Suprapubic skin (tissue), 4 donors: Measurements from ENCODE around the gene FMNL1. TPM values are rescaled to one million over a fixed set of nuclear protein-coding genes. Genes with fewer than 3 reads are reported as not detected.

ENCODE experiments used
- DNase-seq, 2 donors: peaks; one replicate each; pipeline ENCODE4 v3.0.0-alpha.2; 2019; ENCODE audit warnings: low spot score in 2 of 2
- H3K27ac ChIP-seq: fragments of 200-600 bp; sonication (generic); one replicate; pipeline ENCODE4 v1.5.1; 2019
- H3K27me3 ChIP-seq: fragments of 200-600 bp; sonication (generic); one replicate; pipeline ENCODE4 v1.5.1; 2019
- H3K36me3 ChIP-seq: fragments of 200-600 bp; sonication (generic); one replicate; pipeline ENCODE4 v1.5.1; 2019
- H3K4me1 ChIP-seq: fragments of 200-600 bp; sonication (generic); one replicate; pipeline ENCODE4 v1.5.1; 2019
- H3K4me3 ChIP-seq: fragments of 200-600 bp; sonication (generic); one replicate; pipeline ENCODE4 v1.5.1; 2019; ENCODE audit warnings: mild to moderate bottlenecking
- H3K9me3 ChIP-seq: fragments of 200-600 bp; sonication (generic); one replicate; pipeline ENCODE4 v1.5.1; 2019
- EP300 ChIP-seq: sonication (generic); formaldehyde crosslinking; IDR thresholded peaks from one replicate; pipeline ENCODE4 v1.6.1; 2017; ENCODE audit warnings: antibody characterized with exemption
- POLR2A ChIP-seq, 2 donors: fragments of 450-650 bp; IDR thresholded peaks; one replicate each; pipeline ENCODE4 v1.6.1; 2017; ENCODE audit warnings: antibody characterized with exemption in 2 of 2, mild to moderate bottlenecking in 2 of 2, moderate library complexity in 2 of 2
- POLR2AphosphoS5 ChIP-seq, 3 donors: sonication (generic); formaldehyde crosslinking; IDR thresholded peaks; one replicate each; pipeline ENCODE4 v1.6.1; 2017; ENCODE audit warnings: antibody characterized with exemption in 3 of 3
- WGBS: methylation state at CpG from one replicate; pipeline ENCODE4 v1.1.5; 2018; 5-methylcytosine and 5-hydroxymethylcytosine counted together
- total RNA-seq, 4 donors: library from RNA; depleted of rRNA; stranded (reverse); fragments of >200 nt; gene quantifications; one replicate each; pipeline ENCODE4 v1.1.0, GENCODE V29; 2016
- TF ChIP-seq, protein P1 (sequence below), 2 donors: fragments of 200-600 bp in 1 of 2; fragments of 450-650 bp in 1 of 2; sonication (generic) in 1 of 2; IDR thresholded peaks; one replicate each; pipeline ENCODE4 v1.5.1; 2016 to 2019; ENCODE audit warnings: antibody characterized with exemption in 2 of 2, mild to moderate bottlenecking in 1 of 2, moderate library complexity in 1 of 2

Gene FMNL1
- total RNA-seq, 4 donors from 2014 or later, result 5.9 to 14.6 (median 8.0) TPM

DNA sequence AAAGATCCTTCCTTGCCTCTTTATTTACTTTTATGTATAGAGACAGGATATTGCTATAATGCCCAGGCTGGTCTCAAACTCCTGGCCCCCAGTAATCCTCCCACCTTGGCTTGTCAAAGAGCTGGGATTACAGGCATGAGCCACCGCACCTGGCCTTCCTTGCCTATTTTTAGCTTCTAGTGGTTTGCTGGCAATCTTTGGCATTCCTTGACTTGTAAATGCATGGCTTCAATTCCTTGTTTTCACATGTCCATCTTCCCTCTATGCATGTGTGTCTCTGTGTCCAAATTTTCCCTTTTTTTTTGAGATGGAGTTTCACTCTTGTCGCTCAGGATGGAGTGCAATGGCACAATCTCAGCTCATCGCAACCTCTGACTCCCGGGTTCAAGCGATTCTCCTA, 37.5 kb upstream of the FMNL1 start:
- H3K27ac ChIP-seq, result no peak overlapping the region
- TF ChIP-seq POLR2AphosphoS5 (IDR thresholded peaks at IDR 0.05) (no peak), POLR2A (IDR thresholded peaks at IDR 0.05) (no peak)
- no peaks in the 10 kb centered on the region for H3K9me3 ChIP-seq
- H3K4me3 ChIP-seq, result no peak overlapping the region
- WGBS, result 86% methylated on average over 5 of the region's 5 CpGs
- H3K27me3 ChIP-seq, result no peaks in the 10 kb centered on the region
- no peaks in the 10 kb centered on the region for H3K36me3 ChIP-seq
- peaks cover 3% of the 10 kb centered on the region for H3K4me1 ChIP-seq
- DNase-seq, result no peak

DNA sequence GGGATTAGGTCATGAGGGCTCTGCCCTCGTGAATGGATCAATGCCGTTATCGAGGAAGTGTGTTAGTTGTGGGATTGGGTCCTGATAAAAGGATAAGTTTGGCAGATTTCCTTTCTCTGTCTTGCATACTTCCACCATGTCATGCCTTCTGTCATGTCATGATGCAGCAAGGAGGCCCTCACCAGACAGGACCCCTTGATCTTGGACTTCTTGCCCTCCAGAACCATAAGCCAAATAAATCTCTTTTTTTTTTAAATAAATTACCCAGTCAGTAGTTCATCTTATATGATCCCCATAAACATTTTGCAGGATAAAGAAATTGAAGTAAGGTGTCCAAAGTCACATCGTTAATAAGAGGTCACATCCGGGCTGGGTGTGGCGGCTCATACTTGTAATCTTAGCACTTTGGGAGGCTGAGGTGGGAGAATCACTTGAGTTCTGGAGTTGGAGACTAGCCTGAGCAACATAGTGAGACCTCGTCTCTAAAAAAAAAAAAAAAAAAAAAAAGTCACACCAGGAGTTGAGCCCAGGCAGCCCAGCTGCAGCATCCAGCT, 34.8 kb upstream of the FMNL1 start:
- no peak for DNase-seq
- Histone ChIP-seq H3K9me3 (no peaks in the 10 kb centered on the region), H3K36me3 (no peaks in the 10 kb centered on the region), H3K27ac (no peak overlapping the region), H3K4me1 (peaks cover 3% of the 10 kb centered on the region), H3K27me3 (no peaks in the 10 kb centered on the region), H3K4me3 (no peak overlapping the region)
- TF ChIP-seq EP300 (no peak), POLR2A (IDR thresholded peaks at IDR 0.05) (no peak), POLR2AphosphoS5 (IDR thresholded peaks at IDR 0.05) (no peak)
- TF ChIP-seq, protein P1, sequence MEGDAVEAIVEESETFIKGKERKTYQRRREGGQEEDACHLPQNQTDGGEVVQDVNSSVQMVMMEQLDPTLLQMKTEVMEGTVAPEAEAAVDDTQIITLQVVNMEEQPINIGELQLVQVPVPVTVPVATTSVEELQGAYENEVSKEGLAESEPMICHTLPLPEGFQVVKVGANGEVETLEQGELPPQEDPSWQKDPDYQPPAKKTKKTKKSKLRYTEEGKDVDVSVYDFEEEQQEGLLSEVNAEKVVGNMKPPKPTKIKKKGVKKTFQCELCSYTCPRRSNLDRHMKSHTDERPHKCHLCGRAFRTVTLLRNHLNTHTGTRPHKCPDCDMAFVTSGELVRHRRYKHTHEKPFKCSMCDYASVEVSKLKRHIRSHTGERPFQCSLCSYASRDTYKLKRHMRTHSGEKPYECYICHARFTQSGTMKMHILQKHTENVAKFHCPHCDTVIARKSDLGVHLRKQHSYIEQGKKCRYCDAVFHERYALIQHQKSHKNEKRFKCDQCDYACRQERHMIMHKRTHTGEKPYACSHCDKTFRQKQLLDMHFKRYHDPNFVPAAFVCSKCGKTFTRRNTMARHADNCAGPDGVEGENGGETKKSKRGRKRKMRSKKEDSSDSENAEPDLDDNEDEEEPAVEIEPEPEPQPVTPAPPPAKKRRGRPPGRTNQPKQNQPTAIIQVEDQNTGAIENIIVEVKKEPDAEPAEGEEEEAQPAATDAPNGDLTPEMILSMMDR (IDR thresholded peaks at IDR 0.05), result no peak
- WGBS, result 78% methylated on average over 7 of the region's 7 CpGs

GRCh38 chr17:45189009-45189408, 32.7 kb upstream of the FMNL1 start:
- Histone ChIP-seq H3K36me3 (no peaks in the 10 kb centered on the region), H3K27me3 (no peaks in the 10 kb centered on the region), H3K4me1 (no peaks in the 10 kb centered on the region), H3K4me3 (no peak overlapping the region), H3K27ac (no peak overlapping the region), H3K9me3 (no peaks in the 10 kb centered on the region)
- TF ChIP-seq POLR2A (IDR thresholded peaks at IDR 0.05) (no peak), EP300 (no peak), POLR2AphosphoS5 (IDR thresholded peaks at IDR 0.05) (no peak)
- TF ChIP-seq, protein P1 (IDR thresholded peaks at IDR 0.05), result no peak
- 80% methylated on average over 2 of the region's 2 CpGs for WGBS
- DNase-seq, result no peak

DNA sequence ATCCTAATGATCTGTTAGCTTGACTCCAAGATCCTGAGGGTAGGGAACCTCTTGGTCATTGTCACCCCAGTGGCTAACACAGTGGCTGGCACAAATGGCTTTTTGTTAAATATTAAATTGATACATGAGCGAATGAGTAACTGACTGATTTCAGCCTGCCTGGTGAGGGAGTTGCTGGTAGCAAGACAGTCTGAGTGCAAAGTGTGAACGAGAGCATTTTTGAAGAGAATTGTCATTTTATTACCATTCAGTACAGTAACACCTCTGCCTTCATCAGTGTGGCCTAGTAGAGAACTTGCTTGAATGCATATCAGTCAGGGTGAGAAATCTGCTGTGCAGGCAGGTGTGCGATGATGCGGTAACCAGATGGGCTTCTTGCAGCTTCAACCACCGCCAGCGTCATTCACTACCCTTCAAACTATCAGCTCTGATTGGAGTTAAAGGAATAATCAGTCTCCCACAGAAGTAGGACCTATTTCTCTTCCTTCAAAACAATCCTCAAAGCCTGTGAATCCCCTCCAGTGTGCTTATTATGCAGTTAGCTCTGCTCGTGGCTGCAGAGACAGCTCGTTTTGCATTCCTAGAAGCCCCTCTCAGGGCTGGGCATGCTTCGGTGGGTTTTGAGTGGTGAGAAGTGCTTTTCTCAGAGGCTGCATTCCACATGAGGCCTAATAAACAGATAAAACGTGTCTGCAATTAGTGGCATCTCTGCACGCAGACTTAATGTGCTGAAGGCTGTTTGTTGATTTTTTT, 31.0 kb upstream of the FMNL1 start:
- no peak overlapping the region for H3K27ac ChIP-seq
- H3K27me3 ChIP-seq, result no peaks in the 10 kb centered on the region
- TF ChIP-seq, protein P1 (IDR thresholded peaks at IDR 0.05), result no peak
- no peak for TF ChIP-seq POLR2A (IDR thresholded peaks at IDR 0.05)
- no peak for TF ChIP-seq EP300
- no peak for TF ChIP-seq POLR2AphosphoS5 (IDR thresholded peaks at IDR 0.05)
- no peaks in the 10 kb centered on the region for H3K9me3 ChIP-seq
- no peaks in the 10 kb centered on the region for H3K4me1 ChIP-seq
- DNase-seq, result no peak
- H3K4me3 ChIP-seq, result no peak overlapping the region
- 79% methylated on average over 11 of the region's 11 CpGs for WGBS
- H3K36me3 ChIP-seq, result no peaks in the 10 kb centered on the region

DNA sequence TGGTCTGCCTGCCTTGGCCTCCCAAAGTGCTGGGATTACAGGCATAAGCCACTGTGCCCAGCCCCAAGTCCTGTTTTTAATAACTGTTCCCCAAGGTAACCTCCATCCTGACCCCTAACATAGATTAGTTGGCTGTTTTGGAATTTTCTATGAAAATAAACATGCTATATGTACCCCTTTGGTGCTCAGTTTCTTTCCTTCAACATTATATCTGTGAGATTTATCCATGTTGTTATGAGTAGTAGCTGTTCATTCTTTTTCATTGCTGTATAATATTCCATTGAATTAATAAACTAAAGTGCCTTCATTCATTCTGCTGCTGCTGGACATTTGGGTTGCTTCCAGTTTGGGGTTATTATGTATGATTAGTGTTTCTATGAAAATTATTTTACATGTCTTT, 26.3 kb upstream of the FMNL1 start:
- TF ChIP-seq, protein P1 (IDR thresholded peaks at IDR 0.05), result no peak
- no peak for DNase-seq
- Histone ChIP-seq H3K4me3 (no peak overlapping the region), H3K27ac (no peak overlapping the region), H3K4me1 (peaks cover 13% of the 10 kb centered on the region), H3K27me3 (no peaks in the 10 kb centered on the region), H3K9me3 (no peaks in the 10 kb centered on the region), H3K36me3 (no peaks in the 10 kb centered on the region)
